ENCODE measurements around the gene RNF6.

- TF ChIP-seq CTCF (IDR thresholded peaks at IDR 0.05 in 2 of 3, conservative IDR thresholded peaks at IDR 0.05 in 1 of 3; ENCODE audit: control insufficient read depth in 2 of 3, extremely low read depth in 1 of 3, insufficient read depth in 1 of 3, low read depth in 3 of 3, low read length in 3 of 3) (no peak), POLR2A (IDR thresholded peaks at IDR 0.05; ENCODE audit: low read depth, low read length) (no peak), EZH2 (IDR thresholded peaks at IDR 0.05; ENCODE audit: borderline replicate concordance, control insufficient read depth, low read depth, low read length) (no peak), CBX3 (IDR thresholded peaks at IDR 0.05; ENCODE audit: borderline replicate concordance, low read depth) (no peak), SIN3A (IDR thresholded peaks at IDR 0.05; ENCODE audit: low read depth, low read length) (no peak), TARDBP (IDR thresholded peaks at IDR 0.05; ENCODE audit: borderline replicate concordance) (no peak), NRF1 (conservative IDR thresholded peaks at IDR 0.05; ENCODE audit: low read depth, low read length) (no peak), POLR2AphosphoS5 (IDR thresholded peaks at IDR 0.05; ENCODE audit: low read length) (no peak)
- TF ChIP-seq, protein P1, sequence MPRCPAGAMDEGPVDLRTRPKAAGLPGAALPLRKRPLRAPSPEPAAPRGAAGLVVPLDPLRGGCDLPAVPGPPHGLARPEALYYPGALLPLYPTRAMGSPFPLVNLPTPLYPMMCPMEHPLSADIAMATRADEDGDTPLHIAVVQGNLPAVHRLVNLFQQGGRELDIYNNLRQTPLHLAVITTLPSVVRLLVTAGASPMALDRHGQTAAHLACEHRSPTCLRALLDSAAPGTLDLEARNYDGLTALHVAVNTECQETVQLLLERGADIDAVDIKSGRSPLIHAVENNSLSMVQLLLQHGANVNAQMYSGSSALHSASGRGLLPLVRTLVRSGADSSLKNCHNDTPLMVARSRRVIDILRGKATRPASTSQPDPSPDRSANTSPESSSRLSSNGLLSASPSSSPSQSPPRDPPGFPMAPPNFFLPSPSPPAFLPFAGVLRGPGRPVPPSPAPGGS (IDR thresholded peaks at IDR 0.05; ENCODE audit: borderline replicate concordance, insufficient read depth, low read depth, low read length, poor library complexity, severe bottlenecking), result no peak
- TF ChIP-seq, protein P2, sequence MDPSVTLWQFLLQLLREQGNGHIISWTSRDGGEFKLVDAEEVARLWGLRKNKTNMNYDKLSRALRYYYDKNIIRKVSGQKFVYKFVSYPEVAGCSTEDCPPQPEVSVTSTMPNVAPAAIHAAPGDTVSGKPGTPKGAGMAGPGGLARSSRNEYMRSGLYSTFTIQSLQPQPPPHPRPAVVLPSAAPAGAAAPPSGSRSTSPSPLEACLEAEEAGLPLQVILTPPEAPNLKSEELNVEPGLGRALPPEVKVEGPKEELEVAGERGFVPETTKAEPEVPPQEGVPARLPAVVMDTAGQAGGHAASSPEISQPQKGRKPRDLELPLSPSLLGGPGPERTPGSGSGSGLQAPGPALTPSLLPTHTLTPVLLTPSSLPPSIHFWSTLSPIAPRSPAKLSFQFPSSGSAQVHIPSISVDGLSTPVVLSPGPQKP (IDR thresholded peaks at IDR 0.05; ENCODE audit: low read depth, low read length), result no peak
Observed at GRCh38 chr13:26225896-26226617, 3.9 kb upstream of the RNF6 start.
